LHCN-M2 (cell line): Measurements from ENCODE around the gene CST3. TPM values are rescaled to one million over a fixed set of nuclear protein-coding genes. Genes with fewer than 3 reads are reported as not detected.
A peak's percentile ranks its signal among the peaks of the same experiment; 100 is the strongest.
"Not testable (repeated sequence)": the region's sequence is repeated elsewhere in the genome, so short reads cannot be mapped to it uniquely, and the experiment has no call there.

ENCODE experiments used
- DNase-seq: peaks from one replicate; pipeline ENCODE4 v3.0.0-alpha.2; 2012; ENCODE audit warnings: low read depth
- total RNA-seq: library from RNA; depleted of rRNA; stranded (reverse); fragments of >200 nt; gene quantifications from 2 replicates; pipeline ENCODE4 v1.2.3, GENCODE V29; 2014

The CST3 gene
- total RNA-seq, 1 experiment from 2014 or later: 431 TPM

- no peak for DNase-seq
Observed at GRCh38 chr20:23643659-23644058, 5.9 kb upstream of the CST3 start.

- DNase-seq: peak; percentile 98
Observed at GRCh38 chr20:23641936-23642751, 4.4 kb upstream of the CST3 start.

GRCh38 chr20:23640671-23641667 lies 3.2 kb upstream of the CST3 start:
- no peak for DNase-seq

GRCh38 chr20:23640018-23640601 lies 2.4 kb upstream of the CST3 start:
- DNase-seq: no peak

GRCh38 chr20:23639490-23639958 lies 1.8 kb upstream of the CST3 start:
- DNase-seq: no peak

- DNase-seq: no peak
Observed at GRCh38 chr20:23638309-23638708, 554 bp upstream of the CST3 start.

- no peak for DNase-seq
Observed at GRCh38 chr20:23636908-23637281, 860 bp downstream of the CST3 start.

GRCh38 chr20:23636182-23636907 lies 1.4 kb downstream of the CST3 start:
- DNase-seq: no peak

GRCh38 chr20:23635768-23636090 lies 2.0 kb downstream of the CST3 start:
- DNase-seq: not testable (repeated sequence)

GRCh38 chr20:23634985-23635767 lies 2.6 kb downstream of the CST3 start:
- DNase-seq: no peak

GRCh38 chr20:23634044-23634801 lies 3.5 kb downstream of the CST3 start:
- DNase-seq: no peak

- DNase-seq: no peak
Observed at GRCh38 chr20:23632711-23633573, 4.8 kb downstream of the CST3 start.

GRCh38 chr20:23631981-23632710 lies 5.6 kb downstream of the CST3 start:
- no peak for DNase-seq

- no peak for DNase-seq
Observed at GRCh38 chr20:23631226-23631822, 6.4 kb downstream of the CST3 start.

- no peak for DNase-seq
Observed at GRCh38 chr20:23630392-23630849, 7.3 kb downstream of the CST3 start.

GRCh38 chr20:23629542-23630391 lies 8.0 kb downstream of the CST3 start:
- no peak for DNase-seq
